ENCODE results near the gene PHACTR4. TPM values are rescaled to one million over a fixed set of nuclear protein-coding genes. Genes with fewer than 3 reads are reported as not detected.

PHACTR4 gene
- total RNA-seq (2022) = 50.7 and 56.4 TPM in 2 replicates
- percentile 80 among the genes with signal in this experiment for Bru-seq, nascent RNA
- percentile 77 among the genes with signal in this experiment for BruChase-seq, experiment 1, labeled RNA remaining after a 6-hour chase
- percentile 79 among the genes with signal in this experiment for BruChase-seq, experiment 2, labeled RNA remaining after a 2-hour chase
- long read RNA-seq, full-length matches to known transcripts = 5 of 43 reads
- long read RNA-seq, partial matches to known transcripts = 24 of 43 reads
- long read RNA-seq, other reads (novel, unspliced or antisense) = 14 of 43 reads

DNA sequence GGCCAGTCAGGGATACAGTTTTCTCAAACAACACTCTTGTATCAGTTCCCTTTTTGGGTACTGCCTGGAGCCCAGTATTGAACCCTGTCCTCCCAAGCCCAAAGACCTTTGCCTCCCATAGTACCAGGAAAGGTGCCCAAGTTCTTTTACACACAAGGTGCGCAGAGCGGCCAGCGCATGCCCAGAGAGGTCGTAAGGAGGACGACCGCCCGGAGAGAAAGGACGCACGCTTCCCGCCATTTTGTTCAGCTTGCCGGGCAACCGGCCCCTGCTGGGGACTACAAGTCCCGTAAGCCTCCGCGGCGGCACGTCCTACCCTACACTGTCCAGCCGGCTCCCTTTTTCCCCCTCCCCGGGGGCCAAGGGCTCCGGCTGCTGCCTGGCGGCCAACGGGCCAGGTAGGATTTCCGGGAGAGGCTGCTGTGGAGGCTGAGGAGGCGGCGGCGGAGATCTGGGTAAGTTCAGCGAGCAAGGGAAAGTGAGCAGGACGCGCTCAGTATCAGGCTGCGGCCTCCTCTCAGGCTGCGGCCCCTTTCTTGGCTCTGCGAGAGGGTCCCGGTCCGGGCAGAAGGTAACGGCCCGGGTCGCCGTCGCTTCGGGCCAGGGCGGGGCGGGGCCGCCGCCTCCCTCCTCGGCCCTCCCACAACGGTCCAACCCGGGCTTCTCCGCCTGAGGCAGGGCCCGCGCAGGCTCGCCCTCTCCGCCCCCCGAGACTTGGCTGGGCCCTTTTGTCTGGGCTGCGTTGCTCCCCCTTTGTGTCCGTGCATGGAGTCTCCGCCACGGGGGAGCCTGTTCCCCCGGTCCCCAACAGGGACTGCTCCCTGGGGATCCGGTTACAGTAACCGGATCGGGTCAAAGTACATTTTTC lies at the start of gene PHACTR4:
Gene PHACTR4, plus strand, starts transcription at position 370 of the 868 bp plus-strand sequence. CDS start 37,708 bp downstream, outside the sequence.
- Mint-ChIP-seq H3K4me3 (ENCODE audit: unreplicated experiment) (peak within 1 kb of the TSS; percentile 91), H3K9me3 (ENCODE audit: unreplicated experiment) (no peaks in the 10 kb centered on the region), H3K27me3 (ENCODE audit: insufficient read depth, unreplicated experiment) (no peaks in the 10 kb centered on the region), H3K4me1 (ENCODE audit: insufficient read depth, unreplicated experiment) (peaks cover 14% of the 10 kb centered on the region), H3K27ac (ENCODE audit: low read depth, unreplicated experiment) (peak within 1 kb of the TSS; percentile 76), H3K36me3 (ENCODE audit: insufficient read depth, unreplicated experiment) (peaks cover 14% of the 10 kb centered on the region)
- BruUV-seq (replicated peaks) = no TSS peak
- ChIA-PET CTCF (interaction anchor here (1.5 to 2.7 kb wide), 2 partner anchors 10 kb away, joined by 9 to 21 read pairs; no protein-coding TSS in a partner anchor), POLR2A (interaction anchor here (0.5 to 3.5 kb wide), 20 partner anchors 10 to 212 kb away, joined by 3 to 32 read pairs (median 5); partner anchors contain the start of genes ATP5IF1, MED18 and SESN2)
- intact Hi-C loops (cut with micrococcal nuclease) = loop anchor here (2.0 kb wide), 1 partner anchor 121 kb away; no protein-coding TSS in a partner anchor
- TF ChIP-seq, protein P1, sequence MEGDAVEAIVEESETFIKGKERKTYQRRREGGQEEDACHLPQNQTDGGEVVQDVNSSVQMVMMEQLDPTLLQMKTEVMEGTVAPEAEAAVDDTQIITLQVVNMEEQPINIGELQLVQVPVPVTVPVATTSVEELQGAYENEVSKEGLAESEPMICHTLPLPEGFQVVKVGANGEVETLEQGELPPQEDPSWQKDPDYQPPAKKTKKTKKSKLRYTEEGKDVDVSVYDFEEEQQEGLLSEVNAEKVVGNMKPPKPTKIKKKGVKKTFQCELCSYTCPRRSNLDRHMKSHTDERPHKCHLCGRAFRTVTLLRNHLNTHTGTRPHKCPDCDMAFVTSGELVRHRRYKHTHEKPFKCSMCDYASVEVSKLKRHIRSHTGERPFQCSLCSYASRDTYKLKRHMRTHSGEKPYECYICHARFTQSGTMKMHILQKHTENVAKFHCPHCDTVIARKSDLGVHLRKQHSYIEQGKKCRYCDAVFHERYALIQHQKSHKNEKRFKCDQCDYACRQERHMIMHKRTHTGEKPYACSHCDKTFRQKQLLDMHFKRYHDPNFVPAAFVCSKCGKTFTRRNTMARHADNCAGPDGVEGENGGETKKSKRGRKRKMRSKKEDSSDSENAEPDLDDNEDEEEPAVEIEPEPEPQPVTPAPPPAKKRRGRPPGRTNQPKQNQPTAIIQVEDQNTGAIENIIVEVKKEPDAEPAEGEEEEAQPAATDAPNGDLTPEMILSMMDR (IDR thresholded peaks at IDR 0.05; ENCODE audit: unreplicated experiment) = no peak
- peak; percentile 92 for DNase-seq (ENCODE audit: unreplicated experiment)

DNA sequence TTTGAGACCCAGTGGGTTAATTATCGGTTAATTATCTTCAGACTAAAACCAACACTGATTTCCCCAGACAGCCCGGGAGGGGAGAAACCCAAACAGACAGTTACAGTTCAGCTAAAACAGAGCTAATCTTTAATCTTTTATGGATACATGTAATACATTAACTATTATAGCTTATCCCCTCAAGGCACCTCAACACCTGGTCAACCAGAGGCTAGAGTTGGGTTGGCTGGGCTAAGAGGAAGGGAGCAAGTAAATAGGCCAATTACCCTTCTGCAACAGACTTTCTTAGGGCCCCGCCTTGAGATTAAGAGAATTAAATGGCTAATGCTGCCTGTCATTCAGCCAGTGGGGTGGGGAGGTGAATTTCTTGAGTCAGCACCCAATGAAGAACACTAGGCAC lies 47.3 kb upstream of the PHACTR4 start:
- ChIA-PET POLR2A (no interaction called here), CTCF (interaction anchor here (0.6 to 0.7 kb wide), 2 partner anchors 9 to 55 kb away, joined by 3 read pairs; no protein-coding TSS in a partner anchor)
- Mint-ChIP-seq H3K27ac (ENCODE audit: low read depth, unreplicated experiment) (no peak overlapping the region), H3K36me3 (ENCODE audit: insufficient read depth, unreplicated experiment) (no peaks in the 10 kb centered on the region), H3K27me3 (ENCODE audit: insufficient read depth, unreplicated experiment) (no peaks in the 10 kb centered on the region), H3K4me3 (ENCODE audit: unreplicated experiment) (no peak overlapping the region), H3K4me1 (ENCODE audit: insufficient read depth, unreplicated experiment) (peaks cover 5% of the 10 kb centered on the region), H3K9me3 (ENCODE audit: unreplicated experiment) (no peaks in the 10 kb centered on the region)
- no peak for DNase-seq (ENCODE audit: unreplicated experiment)
- TF ChIP-seq, protein P1 (IDR thresholded peaks at IDR 0.05; ENCODE audit: unreplicated experiment) = no peak
- intact Hi-C loops (cut with micrococcal nuclease) = no loop called here
- no TSS peak for BruUV-seq (replicated peaks)

DNA sequence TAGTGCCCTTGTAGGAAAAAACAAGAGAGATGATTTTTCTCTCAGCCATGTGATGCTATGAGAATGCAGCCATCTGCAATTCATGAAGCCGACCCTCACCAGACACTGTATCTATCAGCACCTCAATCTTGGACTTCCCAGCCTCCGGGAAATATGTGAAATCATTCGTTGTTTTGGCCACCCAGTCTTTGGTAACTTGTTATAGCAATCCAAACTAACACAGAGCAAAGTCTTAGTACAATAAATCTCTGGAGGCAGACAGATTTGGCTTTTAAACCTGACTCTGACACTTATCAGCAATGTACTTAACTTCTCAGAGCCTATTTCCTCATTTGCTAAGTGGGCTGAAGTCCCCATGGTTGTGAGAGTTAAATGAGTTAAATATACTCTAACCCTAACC lies 45.8 kb upstream of the PHACTR4 start:
- CTCF ChIA-PET = interaction anchor here (0.6 kb wide), 1 partner anchor 36 kb away, joined by 3 read pairs; no protein-coding TSS in a partner anchor
- intact Hi-C loops (cut with micrococcal nuclease) = no loop called here
- Mint-ChIP-seq H3K4me1 (ENCODE audit: insufficient read depth, unreplicated experiment) (peaks cover 6% of the 10 kb centered on the region), H3K9me3 (ENCODE audit: unreplicated experiment) (no peaks in the 10 kb centered on the region), H3K27ac (ENCODE audit: low read depth, unreplicated experiment) (no peak overlapping the region), H3K27me3 (ENCODE audit: insufficient read depth, unreplicated experiment) (no peaks in the 10 kb centered on the region), H3K4me3 (ENCODE audit: unreplicated experiment) (no peak overlapping the region), H3K36me3 (ENCODE audit: insufficient read depth, unreplicated experiment) (peaks cover under 1% of the 10 kb centered on the region)
- TF ChIP-seq, protein P1 (IDR thresholded peaks at IDR 0.05; ENCODE audit: unreplicated experiment) = no peak
- no peak for DNase-seq (ENCODE audit: unreplicated experiment)
- POLR2A ChIA-PET = no interaction called here
- no TSS peak for BruUV-seq (replicated peaks)

DNA sequence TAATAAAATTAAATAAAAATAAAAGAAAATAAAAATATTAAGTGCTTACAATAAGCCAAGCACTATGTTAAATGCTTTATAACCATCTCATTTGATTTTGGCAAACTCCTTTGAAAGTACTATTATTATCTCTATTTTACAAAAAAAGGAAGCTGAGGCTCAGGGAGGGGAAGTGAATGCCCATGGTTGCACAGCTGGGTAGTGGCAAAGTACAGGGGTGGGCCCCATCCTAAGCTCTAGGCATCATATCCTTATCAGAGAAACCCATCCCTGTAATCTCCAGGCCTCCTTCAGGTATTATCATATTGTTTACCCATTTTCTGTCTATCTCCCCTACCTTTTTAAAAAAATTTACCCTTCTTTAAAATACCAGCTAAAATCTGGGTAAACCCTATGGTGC lies 43.0 kb upstream of the PHACTR4 start:
- ChIA-PET POLR2A (interaction anchor here (0.6 to 5.3 kb wide), 8 partner anchors 12 to 492 kb away, joined by 3 to 75 read pairs (median 3); partner anchors contain the start of gene SESN2), CTCF (interaction anchor here (0.6 to 1.3 kb wide), 6 partner anchors 10 to 78 kb away, joined by 3 to 6 read pairs (median 3); no protein-coding TSS in a partner anchor)
- Mint-ChIP-seq H3K4me3 (ENCODE audit: unreplicated experiment) (no peak overlapping the region), H3K9me3 (ENCODE audit: unreplicated experiment) (no peaks in the 10 kb centered on the region), H3K4me1 (ENCODE audit: insufficient read depth, unreplicated experiment) (peaks cover 6% of the 10 kb centered on the region), H3K27me3 (ENCODE audit: insufficient read depth, unreplicated experiment) (no peaks in the 10 kb centered on the region), H3K27ac (ENCODE audit: low read depth, unreplicated experiment) (peak overlapping the region; percentile 2), H3K36me3 (ENCODE audit: insufficient read depth, unreplicated experiment) (peaks cover 18% of the 10 kb centered on the region)
- BruUV-seq (replicated peaks) = TSS peak; percentile 40
- no peak for DNase-seq (ENCODE audit: unreplicated experiment)
- intact Hi-C loops (cut with micrococcal nuclease) = no loop called here
- TF ChIP-seq, protein P1 (IDR thresholded peaks at IDR 0.05; ENCODE audit: unreplicated experiment) = no peak

Measured in MCF 10A (cell line).